CD4-positive, alpha-beta T cell treated with Interleukin-17A for 4 hours (primary cell): ENCODE data around the gene SORL1-AS1.

ENCODE experiments used
- DNase-seq: peaks from one replicate; pipeline ENCODE4 v3.0.0-alpha.2; 2020; ENCODE audit warnings: mixed read lengths

The SORL1-AS1 gene

GRCh38 chr11:121451178-121451985 is 1.4 kb downstream of the SORL1-AS1 start:
- peak; percentile 77 for DNase-seq

GRCh38 chr11:121450401-121450800 is 2.4 kb downstream of the SORL1-AS1 start:
- peak; percentile 50 for DNase-seq

DNA sequence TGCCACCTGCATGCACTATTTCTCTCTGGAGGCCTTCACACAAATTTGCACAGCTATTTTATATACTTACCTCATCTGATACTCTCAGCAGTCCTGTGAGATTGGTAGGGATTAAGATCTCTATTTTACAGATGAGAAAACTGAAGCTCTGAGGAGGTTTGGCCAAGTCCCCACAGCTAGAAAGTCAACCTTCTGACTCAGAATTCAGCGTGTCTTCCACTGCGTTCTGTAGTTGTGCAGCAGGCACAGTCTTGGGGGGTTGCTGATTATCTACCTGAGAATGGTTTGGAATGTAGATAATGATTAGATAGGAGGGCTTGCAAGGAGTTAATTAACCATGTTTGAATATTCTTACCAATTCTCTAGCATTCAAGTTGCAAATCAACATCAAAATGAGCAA is 3.1 kb downstream of the SORL1-AS1 start:
- DNase-seq: peak; percentile 66

DNA sequence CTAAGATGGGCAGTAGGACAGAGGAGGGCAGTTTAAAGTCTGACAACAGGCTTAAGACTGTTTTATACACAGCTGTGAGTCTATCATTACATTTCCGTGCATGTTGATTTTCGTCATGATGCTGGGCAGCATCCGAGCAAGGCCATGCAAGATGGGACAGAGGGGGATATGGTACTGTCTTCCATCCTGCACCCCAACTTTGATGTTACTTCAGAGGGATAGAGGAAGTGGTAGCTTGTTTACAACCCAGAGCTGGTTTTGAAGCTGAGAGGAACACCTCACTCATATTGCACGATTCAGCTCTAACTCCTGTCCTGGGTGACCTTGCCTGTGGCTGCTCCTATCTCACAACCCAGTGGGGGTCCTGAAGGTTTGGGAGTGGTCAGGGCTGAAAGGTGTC is 3.6 kb downstream of the SORL1-AS1 start:
- DNase-seq: peak; percentile 62

- DNase-seq: no peak
Measured at GRCh38 chr11:121448431-121448941, 4.3 kb downstream of the SORL1-AS1 start.

DNA sequence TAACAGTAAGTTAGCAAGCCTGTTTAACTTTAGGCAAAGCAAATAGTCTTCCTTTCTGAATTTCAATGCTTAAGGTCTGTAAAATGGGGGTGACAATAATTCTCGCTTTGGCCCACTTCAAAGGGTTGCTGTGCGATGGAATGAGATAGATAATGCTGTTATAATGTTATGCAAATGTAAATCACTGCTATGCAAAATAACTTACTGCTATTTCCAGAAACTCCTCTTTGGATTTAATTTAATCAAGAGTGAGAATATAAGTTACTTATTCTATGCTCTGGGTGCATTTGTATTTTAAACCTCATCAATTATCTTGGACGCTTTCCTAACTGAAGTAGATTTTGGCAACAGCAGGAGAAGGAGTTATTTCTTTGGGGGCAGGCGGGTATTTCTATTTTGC is 4.8 kb downstream of the SORL1-AS1 start:
- no peak for DNase-seq

GRCh38 chr11:121446752-121447156 is 6.0 kb downstream of the SORL1-AS1 start:
- DNase-seq: no peak

DNA sequence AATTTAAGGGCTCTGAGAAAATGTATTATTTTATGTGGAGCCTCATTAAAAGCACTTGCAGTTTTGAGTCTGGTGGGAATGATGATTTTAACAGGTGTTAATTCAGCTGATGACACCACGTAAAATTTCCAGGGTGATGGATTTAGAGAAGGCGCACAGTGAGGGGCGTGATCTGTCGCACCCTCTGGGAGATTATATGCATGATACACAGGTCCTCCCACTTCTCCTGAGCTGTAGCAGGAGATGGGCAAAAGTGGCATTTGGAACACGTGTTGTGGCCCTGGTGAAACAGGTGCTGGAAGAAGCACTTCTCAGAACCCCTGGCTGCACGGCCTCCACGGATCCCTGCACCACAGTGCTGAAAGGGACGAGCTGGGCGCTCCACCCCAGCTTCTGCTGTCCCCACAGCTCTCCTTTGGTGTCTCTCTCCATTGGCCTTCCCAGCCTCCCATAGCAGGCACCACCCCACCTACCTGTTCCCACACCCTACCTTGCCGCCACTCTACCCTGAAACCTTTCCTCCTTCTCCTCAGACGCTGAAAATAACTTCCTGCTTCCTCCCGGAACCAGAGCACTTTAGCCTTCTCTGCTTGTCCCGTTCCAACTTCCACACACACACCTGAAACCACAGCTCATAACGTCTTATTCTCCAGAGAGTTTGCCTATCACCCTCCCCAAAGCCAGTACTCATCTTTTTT is 7.5 kb downstream of the SORL1-AS1 start:
- peak; percentile 19 for DNase-seq

DNA sequence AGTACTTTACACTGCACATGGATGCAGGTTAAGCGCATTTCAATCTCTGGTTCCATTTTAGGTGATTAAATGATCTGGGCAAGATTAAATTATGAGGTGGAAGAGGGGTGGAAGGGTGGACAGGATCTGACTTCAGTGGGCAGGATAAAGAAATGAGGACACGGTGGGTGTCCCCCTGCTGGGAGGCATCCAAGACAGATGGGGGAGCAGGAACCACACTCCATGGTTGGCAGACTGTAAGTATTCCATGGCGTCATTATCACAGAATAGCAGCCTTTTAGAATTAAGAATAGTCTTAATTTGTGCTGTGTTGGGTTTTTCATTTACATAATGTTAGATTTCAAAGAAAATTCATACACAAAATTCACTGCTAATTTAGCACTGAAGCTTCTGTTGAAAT is 8.2 kb downstream of the SORL1-AS1 start:
- DNase-seq: no peak

DNA sequence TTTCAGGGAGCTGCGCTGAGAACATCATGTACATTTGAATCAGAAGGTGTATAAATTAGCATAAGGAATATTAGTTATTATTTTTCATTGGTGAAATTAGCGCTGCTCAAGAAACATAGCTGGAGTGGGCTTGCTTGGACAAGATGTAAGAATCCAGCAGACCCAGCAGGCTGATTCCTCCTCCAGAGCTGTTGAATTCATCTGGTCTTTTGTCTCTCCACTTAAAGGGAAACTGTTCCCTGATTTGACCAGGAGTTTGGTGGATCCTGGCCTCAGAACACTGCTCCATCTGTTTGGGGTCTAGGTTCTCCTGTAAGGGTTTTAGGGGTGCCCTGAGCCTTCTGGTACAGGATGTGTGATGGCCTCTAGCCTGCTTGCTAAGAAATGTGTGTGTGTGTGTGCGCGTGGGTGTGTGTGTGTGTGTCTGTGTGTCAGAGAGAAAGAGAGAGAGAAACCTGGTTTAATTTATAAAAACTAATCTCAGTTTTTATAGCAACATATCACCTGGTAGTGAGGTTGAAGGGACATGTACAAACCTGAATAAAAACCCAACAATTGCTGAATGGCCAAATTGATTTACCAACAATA is 9.0 kb downstream of the SORL1-AS1 start:
- no peak for DNase-seq

DNA sequence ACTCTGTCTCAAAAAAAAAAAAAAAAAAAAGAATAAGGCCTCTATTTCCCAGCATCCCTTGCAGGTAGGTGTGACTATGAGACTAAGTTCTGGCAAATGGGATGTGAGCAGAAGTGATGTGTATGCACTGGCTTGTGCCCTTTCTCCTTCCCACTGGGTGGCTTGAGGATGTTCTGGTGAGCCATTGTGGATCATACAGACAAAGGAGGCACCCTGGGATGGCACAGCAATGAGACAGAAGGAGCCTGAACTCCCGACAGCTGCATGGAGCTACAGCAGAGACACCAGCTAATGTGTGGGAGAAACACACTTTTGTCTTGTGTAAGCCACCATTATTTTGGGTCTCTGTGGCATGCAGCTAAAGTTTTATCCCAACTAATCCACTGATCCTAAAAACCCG is 11.2 kb downstream of the SORL1-AS1 start:
- DNase-seq: no peak

DNA sequence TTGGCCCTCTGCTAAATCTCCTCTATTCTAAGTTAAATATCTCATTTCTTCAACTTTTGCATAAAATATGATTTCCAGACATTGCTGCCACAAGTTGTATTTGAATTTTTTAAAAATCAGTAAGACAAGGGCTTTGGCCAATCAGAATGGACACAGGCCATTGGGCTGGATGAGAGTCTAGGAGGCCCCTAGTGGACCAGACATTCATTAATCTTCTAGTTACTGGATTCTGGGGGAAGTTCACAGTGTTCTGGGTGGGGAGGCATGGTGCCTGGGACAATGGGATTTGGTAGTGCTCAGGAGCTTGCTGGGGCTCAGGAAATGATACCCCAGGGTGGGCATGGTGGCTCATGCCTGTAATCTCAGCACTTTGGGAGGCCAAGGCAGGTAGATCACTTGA is 13.0 kb downstream of the SORL1-AS1 start:
- DNase-seq: no peak

- no peak for DNase-seq
Measured at GRCh38 chr11:121439337-121439736, 13.4 kb downstream of the SORL1-AS1 start.

DNA sequence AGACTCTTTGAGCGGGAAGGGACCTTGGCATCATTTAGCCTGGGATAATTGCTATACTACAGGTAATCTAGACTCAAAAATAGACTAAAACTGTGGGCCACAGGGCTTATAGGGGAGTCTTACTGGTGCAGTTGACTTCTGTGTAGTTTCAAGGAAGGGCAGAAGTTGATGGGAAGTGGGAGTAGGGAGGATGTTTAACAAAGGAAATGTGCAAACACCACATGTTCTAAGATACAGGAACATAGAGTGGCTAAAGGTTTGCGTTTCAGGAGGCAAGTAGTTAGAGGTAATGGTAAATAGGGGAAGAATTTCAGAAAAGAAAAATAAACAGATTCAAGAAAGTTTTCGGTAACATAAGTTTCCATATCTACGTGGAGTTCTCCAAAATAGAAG is 15.1 kb downstream of the SORL1-AS1 start:
- no peak for DNase-seq

DNA sequence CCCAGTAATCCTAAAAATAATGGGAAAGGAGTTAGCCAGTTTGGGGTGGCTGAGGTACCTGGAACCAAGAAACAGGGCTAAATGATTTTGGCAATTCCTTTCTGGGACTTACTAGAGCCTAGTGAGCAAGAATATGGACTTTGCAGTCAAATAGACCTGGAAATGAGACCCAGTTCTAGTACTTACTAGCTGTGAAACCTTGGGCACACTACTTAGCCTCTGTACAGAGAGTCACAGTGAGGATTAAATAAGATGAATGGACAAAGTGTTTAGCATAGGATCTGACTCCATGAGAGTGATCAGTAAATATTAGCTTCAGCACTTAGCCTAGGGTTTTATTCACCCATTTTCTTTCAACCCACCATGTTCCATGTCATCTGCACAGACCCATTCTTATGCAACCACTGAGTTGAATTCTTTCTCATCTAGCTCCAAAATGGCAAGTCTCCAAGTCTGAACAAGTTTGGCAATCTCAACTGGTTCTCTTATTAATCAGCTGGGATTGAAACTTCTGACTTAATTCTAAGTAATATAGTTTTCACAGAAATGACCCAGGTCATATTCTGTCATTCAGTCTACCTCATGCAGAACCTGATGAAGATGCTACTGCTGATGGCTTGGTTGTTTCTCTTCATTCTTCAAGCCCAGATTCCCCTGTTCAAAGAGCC is 15.6 kb downstream of the SORL1-AS1 start:
- no peak for DNase-seq

GRCh38 chr11:121435551-121436511 is 16.9 kb downstream of the SORL1-AS1 start:
- DNase-seq: no peak

DNA sequence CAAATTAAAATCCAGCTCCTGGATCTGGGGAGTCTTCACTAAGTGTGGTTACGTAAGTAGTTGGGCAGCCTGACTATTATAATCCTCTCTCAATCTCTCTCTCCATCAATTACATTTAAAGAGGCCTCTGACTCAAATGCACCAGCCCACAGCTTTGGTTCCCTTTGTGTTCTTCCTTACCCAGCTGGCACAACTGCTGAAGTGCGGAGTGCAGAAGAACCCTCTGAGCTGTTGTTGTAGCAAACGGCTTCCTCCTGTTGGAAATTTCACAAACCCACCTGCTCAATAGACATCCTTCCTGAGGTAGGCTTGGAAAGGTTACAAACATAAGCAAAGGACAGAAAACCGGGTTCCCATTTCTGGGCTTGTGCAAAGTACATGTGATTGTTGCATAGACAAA is 17.6 kb downstream of the SORL1-AS1 start:
- DNase-seq: no peak

DNA sequence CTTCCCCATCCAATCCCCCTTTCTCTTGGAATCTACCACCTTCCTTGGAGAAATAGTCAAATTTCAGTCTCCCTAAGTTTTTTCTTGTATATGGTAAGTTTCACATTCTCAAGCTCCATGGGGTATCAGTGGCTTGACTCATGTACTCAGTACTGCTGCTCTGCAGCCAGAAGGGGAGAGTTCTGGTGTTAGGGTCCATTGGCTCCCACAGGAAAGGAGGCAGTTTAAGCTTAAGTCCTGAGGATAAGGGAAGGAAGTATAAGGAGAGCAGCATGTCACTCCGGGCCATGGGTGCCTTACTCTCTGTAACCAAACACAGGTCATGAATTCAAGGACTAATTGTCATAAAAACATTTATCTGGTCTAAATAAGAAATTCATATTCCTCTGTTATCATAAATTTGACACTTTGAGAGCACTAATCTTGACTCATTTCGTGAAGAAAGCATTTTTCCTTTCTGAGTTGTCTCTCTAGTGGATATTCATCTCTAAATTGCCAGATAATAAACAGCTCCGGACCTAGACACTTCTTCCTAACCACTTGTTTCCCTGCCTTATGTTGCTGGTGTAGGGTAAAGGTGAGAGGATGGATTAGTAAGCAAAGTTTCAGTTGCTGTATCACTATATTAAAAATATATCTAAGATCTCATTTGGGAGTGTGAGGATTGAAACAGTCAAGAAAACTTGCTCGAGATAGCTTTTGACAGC is 20.8 kb downstream of the SORL1-AS1 start:
- no peak for DNase-seq

- no peak for DNase-seq
Measured at GRCh38 chr11:121429556-121429955, 23.2 kb downstream of the SORL1-AS1 start.

DNA sequence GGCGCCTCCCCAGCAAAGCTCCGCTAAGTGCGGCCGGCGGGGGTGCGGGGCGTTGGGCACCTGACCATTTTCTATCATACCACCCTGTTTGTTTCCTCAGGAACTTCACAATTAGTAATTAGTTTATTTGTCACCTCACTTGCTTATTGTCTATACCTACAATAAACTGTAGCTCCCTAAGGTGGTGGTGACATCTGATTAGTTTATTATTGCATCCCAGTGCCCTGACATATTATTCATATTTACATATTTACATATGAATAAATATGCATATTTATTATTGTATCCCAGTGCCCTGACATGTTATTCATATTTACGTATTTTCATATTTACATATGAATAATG is 25.4 kb downstream of the SORL1-AS1 start:
- no peak for DNase-seq
